Right lobe of liver (tissue), 4 donors: Measurements from ENCODE around the gene CHST3.

Experiments
- CTCF ChIP-seq, 4 donors: fragments of 200-600 bp in 3 of 4; fragments of 450-650 bp in 1 of 4; IDR thresholded peaks; one replicate each; pipeline versions ENCODE4 v1.5.1 to v1.8.0; 2016 to 2022; ENCODE audit warnings: antibody characterized with exemption in 4 of 4, mild to moderate bottlenecking in 2 of 4
- POLR2A ChIP-seq: fragments of 450-650 bp; IDR thresholded peaks from one replicate; pipeline ENCODE4 v1.6.1; 2017; ENCODE audit warnings: antibody characterized with exemption, mild to moderate bottlenecking
- donor health status: DM: no; HTN: no; CAD: no.
- donor health status: DM: no; HTN: no; CAD: no.
- donor health status: DM: no; HTN: yes; CAD: no.

- TF ChIP-seq POLR2A (no peak), CTCF (IDR thresholded peaks at IDR 0.05) (no peak)
Measured at GRCh38 chr10:72061930-72062329, 97.7 kb downstream of the CHST3 start.
